Mucosa of descending colon (tissue), 3 donors: Measurements from ENCODE around the gene TRABD2A. TPM values are rescaled to one million over a fixed set of nuclear protein-coding genes. Genes with fewer than 3 reads are reported as not detected.

Experiments
- ATAC-seq: fragments of 200-7000 bp; cut with Tn5 transposase; one replicate; pipeline ENCODE4 v1.9.1; 2020; ENCODE audit warnings: mild to moderate bottlenecking, moderate library complexity
- DNase-seq, 3 donors: peaks; one replicate each; pipeline ENCODE4 v3.0.0-alpha.2; 2020
- H3K36me3 ChIP-seq: fragments of 200-600 bp; one replicate; pipeline ENCODE4 v1.8.0; 2021; ENCODE audit warnings: low read depth, mild to moderate bottlenecking
- H3K4me1 ChIP-seq: fragments of 200-600 bp; one replicate; pipeline ENCODE4 v1.8.0; 2021; ENCODE audit warnings: low read depth, mild to moderate bottlenecking
- H3K4me3 ChIP-seq: fragments of 200-600 bp; one replicate; pipeline ENCODE4 v1.8.0; 2021; ENCODE audit warnings: mild to moderate bottlenecking
- H3K9me3 ChIP-seq: fragments of 200-600 bp; one replicate; pipeline ENCODE4 v1.8.0; 2021; ENCODE audit warnings: mild to moderate bottlenecking
- intact Hi-C, 2 donors: fragments of 100-400 bp; cut with DNase I in 1 of 2; cut with micrococcal nuclease in 1 of 2; formaldehyde crosslinking; loops; one replicate each; pipeline versions ENCODE4 v1.11.0 to v1.11.1; 2022; cut with DNase I, micrococcal nuclease
- total RNA-seq, 3 donors: library from RNA; stranded (reverse); fragmentation: NEBNext Ultra II Directional in 2 of 3; extraction: Animal tissue kit (Norgen Biotek cat#: 25700) in 2 of 3; gene quantifications; one replicate each; pipeline versions ENCODE4 v1.2.1 to v1.2.4, GENCODE V29; 2021 to 2023
- TF ChIP-seq, protein P1 (sequence below): fragments of 200-600 bp; IDR thresholded peaks from one replicate; pipeline ENCODE4 v1.8.0; 2022; ENCODE audit warnings: antibody characterized with exemption, mild to moderate bottlenecking
- donor health status: DM: no; HTN: no; CAD: no; lungs with moderate emphysema.
- donor health status: DM: no; HTN: no; CAD: no.
- donor health status: DM: no; HTN: yes; CAD: no.

Gene TRABD2A
- total RNA-seq, 3 donors from 2014 or later: 40.2 to 132 (median 63.2) TPM

DNA sequence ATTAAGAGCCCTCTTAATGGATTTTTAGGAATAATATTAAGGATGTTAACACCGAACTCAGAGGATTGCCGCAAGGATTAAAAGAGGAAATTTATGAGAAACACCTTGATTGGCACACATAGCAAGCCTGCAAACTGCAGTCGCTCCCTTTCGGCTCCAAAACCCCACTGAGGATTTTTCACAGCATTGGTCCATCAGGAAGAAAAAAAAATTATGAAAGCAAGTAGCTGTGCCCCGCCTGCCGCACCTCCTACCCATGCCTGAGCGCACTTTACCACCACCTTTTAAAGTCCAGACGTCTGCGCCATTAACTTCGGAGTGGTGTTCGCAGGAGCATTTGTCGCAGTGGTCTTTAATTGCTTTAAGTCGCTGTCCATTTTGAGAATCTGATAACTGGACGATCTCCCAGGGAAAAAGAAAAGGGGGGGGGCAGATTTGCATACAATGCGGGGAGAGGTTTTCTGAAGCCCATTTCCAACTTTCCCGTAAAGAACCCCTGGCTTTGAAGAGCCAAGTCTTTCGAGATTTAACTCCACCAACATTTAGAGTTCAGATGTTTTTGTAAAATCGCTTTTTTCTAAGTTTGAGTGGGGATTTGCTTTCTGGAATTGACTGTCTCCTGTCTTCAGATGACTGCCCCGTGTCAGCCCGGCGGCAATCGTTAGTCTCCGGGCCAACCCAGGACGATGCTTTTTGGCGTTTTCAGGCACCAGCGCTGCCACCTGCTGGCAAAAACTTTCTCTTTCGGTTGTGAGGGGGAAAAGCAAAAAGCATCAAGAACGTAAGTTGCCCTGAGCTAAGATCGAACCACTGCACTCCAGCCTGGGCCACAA lies 913 bp upstream of the TRABD2A start:
- peaks cover 5% of the 10 kb centered on the region for H3K4me1 ChIP-seq
- no peaks in the 10 kb centered on the region for H3K9me3 ChIP-seq
- no peaks in the 10 kb centered on the region for H3K36me3 ChIP-seq
- TF ChIP-seq, protein P1, sequence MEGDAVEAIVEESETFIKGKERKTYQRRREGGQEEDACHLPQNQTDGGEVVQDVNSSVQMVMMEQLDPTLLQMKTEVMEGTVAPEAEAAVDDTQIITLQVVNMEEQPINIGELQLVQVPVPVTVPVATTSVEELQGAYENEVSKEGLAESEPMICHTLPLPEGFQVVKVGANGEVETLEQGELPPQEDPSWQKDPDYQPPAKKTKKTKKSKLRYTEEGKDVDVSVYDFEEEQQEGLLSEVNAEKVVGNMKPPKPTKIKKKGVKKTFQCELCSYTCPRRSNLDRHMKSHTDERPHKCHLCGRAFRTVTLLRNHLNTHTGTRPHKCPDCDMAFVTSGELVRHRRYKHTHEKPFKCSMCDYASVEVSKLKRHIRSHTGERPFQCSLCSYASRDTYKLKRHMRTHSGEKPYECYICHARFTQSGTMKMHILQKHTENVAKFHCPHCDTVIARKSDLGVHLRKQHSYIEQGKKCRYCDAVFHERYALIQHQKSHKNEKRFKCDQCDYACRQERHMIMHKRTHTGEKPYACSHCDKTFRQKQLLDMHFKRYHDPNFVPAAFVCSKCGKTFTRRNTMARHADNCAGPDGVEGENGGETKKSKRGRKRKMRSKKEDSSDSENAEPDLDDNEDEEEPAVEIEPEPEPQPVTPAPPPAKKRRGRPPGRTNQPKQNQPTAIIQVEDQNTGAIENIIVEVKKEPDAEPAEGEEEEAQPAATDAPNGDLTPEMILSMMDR: peak; percentile 59
- DNase-seq (peak; percentile 88 to 95 (median 91)), ATAC-seq (peak; percentile 67)
- intact Hi-C loops: loop anchor here (5.0 to 10.0 kb wide), 2 partner anchors 384 to 387 kb away; no protein-coding TSS in a partner anchor
- H3K4me3 ChIP-seq: no peak overlapping the region

DNA sequence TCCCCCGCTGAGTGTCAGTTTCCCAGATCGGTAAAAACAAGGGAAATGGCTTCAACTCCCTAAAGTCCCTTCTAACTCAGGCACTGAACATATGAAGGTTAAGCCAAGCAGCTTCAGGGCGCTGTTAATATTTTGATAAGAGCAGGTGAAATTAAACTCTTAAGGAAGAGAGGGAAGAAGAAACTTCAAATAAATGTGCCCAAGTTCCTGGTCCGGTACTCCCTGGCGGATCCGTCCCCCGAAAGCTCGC lies 564 bp downstream of the TRABD2A start:
- TF ChIP-seq, protein P1: no peak
- Histone ChIP-seq H3K4me1 (peaks cover 5% of the 10 kb centered on the region), H3K36me3 (no peaks in the 10 kb centered on the region), H3K9me3 (no peaks in the 10 kb centered on the region), H3K4me3 (peak overlapping the region; percentile 58)
- intact Hi-C loops: loop anchor here (5.0 to 10.0 kb wide), 2 partner anchors 383 to 386 kb away; no protein-coding TSS in a partner anchor
- ATAC-seq: no peak
- DNase-seq: no peak

DNA sequence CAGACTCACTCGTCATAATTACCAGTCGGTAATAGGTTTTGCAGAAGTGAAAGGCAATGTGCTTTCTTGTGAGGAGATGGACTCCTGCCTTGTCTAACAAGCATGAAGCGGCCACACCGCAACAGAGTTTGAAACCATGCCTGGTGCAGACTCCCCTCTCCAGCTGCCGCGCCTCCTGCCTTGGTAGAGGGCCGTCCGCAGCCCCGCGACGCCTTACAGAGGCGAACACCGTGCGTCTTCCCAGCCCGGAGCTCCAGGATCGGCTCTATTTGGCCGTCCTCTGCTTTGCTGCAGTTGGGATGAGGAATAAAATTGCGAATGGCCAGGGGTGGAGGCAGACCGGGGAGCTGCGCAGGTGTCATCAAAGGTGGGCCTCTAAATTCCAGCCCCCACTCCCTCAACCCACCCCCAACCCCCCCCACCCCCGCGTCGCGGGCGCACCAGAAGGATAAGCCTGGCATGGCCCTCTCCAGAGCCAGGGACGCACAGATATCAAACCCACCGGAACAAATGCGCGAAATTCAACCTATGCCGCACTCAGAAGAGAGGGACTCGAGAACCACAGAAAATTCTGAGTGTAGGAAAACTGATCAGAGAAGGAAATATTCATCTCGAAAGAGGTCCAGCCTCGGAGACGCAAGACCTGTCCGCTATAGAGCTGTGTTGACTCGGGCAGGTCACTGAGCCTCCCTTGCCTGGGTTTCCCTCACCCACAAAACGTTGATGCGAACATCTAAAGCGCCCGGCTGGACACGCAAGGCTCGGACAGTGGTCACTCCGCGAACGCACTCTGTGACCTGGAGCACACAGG lies 1.1 kb downstream of the TRABD2A start:
- Histone ChIP-seq H3K9me3 (no peaks in the 10 kb centered on the region), H3K4me1 (peaks cover 5% of the 10 kb centered on the region), H3K4me3 (peak overlapping the region; percentile 58), H3K36me3 (no peaks in the 10 kb centered on the region)
- intact Hi-C loops: loop anchor here (5.0 to 10.0 kb wide), 2 partner anchors 382 to 385 kb away; no protein-coding TSS in a partner anchor
- peak; percentile 50 to 62 (median 59) for DNase-seq
- TF ChIP-seq, protein P1: no peak
- ATAC-seq: peak; percentile 20

DNA sequence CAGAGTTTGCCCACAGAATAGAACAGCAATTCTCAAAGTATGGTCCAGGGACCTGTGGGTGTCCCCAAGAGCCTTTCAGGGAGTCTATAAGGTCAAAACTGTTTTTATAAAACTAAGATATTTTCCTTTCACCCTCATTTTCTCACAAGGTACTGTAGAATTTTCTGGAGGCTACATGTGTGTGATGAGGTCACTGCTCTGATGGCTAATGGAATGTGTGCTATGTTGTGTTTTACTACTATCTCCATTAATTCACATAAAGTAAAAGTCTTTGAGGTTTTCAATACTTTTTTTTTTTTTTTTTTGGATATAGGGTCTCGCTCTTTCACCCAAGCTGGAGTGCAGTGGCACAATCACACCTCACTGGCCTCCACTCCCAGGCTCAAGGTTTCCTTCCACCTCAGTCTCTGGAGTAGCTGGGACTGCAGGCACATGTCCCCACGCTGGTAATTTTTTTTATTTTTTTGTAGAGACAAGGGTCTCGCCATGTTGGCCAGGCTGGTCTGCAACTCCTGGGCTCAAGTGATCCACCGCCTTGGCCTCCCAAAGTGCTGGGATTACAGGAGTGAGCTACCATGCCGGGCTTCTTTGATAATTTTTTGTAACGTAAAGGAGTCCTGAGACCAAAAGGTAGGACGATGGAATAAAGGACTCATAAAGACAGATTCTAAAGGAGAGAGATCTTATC lies 1.8 kb downstream of the TRABD2A start:
- intact Hi-C loops: no loop called here
- ATAC-seq (no peak), DNase-seq (no peak)
- peaks cover 5% of the 10 kb centered on the region for H3K4me1 ChIP-seq
- no peaks in the 10 kb centered on the region for H3K9me3 ChIP-seq
- no peaks in the 10 kb centered on the region for H3K36me3 ChIP-seq
- TF ChIP-seq, protein P1: no peak
- H3K4me3 ChIP-seq: no peak overlapping the region

DNA sequence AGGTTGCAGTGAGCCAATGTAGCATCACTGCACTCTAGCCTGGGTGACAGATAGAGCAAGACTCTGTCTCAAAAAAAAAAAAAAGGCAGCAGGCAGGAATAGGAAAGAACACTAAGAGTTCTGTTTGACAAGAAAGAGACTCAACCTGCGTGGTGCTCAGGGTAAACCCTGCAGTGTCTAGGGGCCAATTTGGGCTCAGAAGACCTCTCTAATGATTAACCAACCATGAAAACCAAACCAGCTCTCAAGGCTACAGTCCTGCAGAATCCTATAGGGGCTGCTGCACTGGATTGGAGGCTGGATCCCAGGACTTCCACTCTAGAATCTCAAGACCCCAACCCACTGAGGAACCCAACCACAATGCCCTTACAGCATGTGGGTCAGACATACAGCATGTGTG lies 2.4 kb downstream of the TRABD2A start:
- intact Hi-C loops: no loop called here
- TF ChIP-seq, protein P1: no peak
- H3K4me1 ChIP-seq: peaks cover 5% of the 10 kb centered on the region
- H3K4me3 ChIP-seq: no peak overlapping the region
- no peaks in the 10 kb centered on the region for H3K36me3 ChIP-seq
- ATAC-seq (peak; percentile 7), DNase-seq (no peak)
- H3K9me3 ChIP-seq: no peaks in the 10 kb centered on the region
